T-cell (primary cell): ENCODE data around the gene UQCC3. TPM values are rescaled to one million over a fixed set of nuclear protein-coding genes. Genes with fewer than 3 reads are reported as not detected.

Experiments used
- ATAC-seq, 4 experiments: fragments of 200-7000 bp in 3 of 4; fragments of 150-1000 bp in 1 of 4; cut with Tn5 transposase; replicated peaks in 1 of 4; 1 replicate in 3 of 4; 2 replicates in 1 of 4; pipeline ENCODE4 v1.10.0; 2021; ENCODE audit warnings: moderate library complexity in 3 of 4, mild to moderate bottlenecking in 2 of 4, moderate number of reproducible peaks in 1 of 4
- CTCF ChIA-PET, 2 donors: fragments of 300-600 bp; sonication (Branson Sonifier 250); formaldehyde crosslinking; loops; one replicate each; lab custom pipeline; 2022; ENCODE audit warnings: antibody characterized with exemption in 2 of 2; lab: Charles Lee
- POLR2A ChIA-PET, 2 donors: fragments of 300-600 bp; sonication (Branson Sonifier 250); formaldehyde crosslinking; loops; one replicate each; lab custom pipeline; 2022; ENCODE audit warnings: antibody characterized with exemption in 2 of 2; lab: Charles Lee
- DNase-seq, 35 experiments: peaks; one replicate each; pipeline versions ENCODE4 v3.0.0 to v3.0.0-alpha.2; 2013 to 2023
- H3K27ac ChIP-seq: one replicate; pipeline ENCODE4 v1.5.1; 2013; ENCODE audit warnings: low read length
- H3K27me3 ChIP-seq, 2 experiments: replicated peaks in 1 of 2; 1 replicate in 1 of 2; 2 replicates in 1 of 2; pipeline versions ENCODE4 v1.6.1 to v1.7.0; 2013; ENCODE audit warnings: low read length in 1 of 2, mixed read lengths in 1 of 2; ENCODE audit not compliant: control insufficient read depth in 2 of 2, insufficient read depth in 2 of 2; ENCODE audit errors: extremely low read depth in 1 of 2
- H3K36me3 ChIP-seq, 2 donors: 1 replicate in 1 of 2; 2 replicates in 1 of 2; pipeline versions ENCODE4 v1.6.1 to v1.7.0; 2013; ENCODE audit warnings: low read length in 1 of 2; ENCODE audit not compliant: control insufficient read depth in 2 of 2, insufficient read depth in 1 of 2; ENCODE audit errors: extremely low read depth in 1 of 2
- H3K4me1 ChIP-seq, 2 experiments: 1 replicate in 1 of 2; 2 replicates in 1 of 2; pipeline versions ENCODE4 v1.6.1 to v1.7.0; 2013; ENCODE audit warnings: low read length in 2 of 2, mixed read lengths in 1 of 2; ENCODE audit not compliant: insufficient read depth in 2 of 2, control insufficient read depth in 1 of 2; ENCODE audit errors: extremely low read depth in 1 of 2
- H3K4me3 ChIP-seq, 2 donors: 1 replicate in 1 of 2; 2 replicates in 1 of 2; pipeline versions ENCODE4 v1.5.1 to v1.7.0; 2013; ENCODE audit warnings: mild to moderate bottlenecking in 2 of 2, low read length in 1 of 2, moderate library complexity in 1 of 2; ENCODE audit not compliant: control insufficient read depth in 1 of 2; ENCODE audit errors: extremely low read depth in 1 of 2
- H3K9me3 ChIP-seq: 2 replicates; pipeline ENCODE4 v1.7.0; 2013
- H3K27ac Mint-ChIP-seq, 2 donors: one replicate each; pipeline ENCODE4 v1.8.0; 2020 to 2021; ENCODE audit warnings: mild to moderate bottlenecking in 2 of 2, mixed read lengths in 2 of 2
- H3K27me3 Mint-ChIP-seq, 2 donors: one replicate each; pipeline ENCODE4 v1.8.0; 2021 to 2022; ENCODE audit warnings: mixed read lengths in 2 of 2
- H3K36me3 Mint-ChIP-seq: one replicate; pipeline ENCODE4 v1.8.0; 2021; ENCODE audit warnings: mixed read lengths
- H3K4me1 Mint-ChIP-seq, 3 donors: one replicate each; pipeline ENCODE4 v1.8.0; 2020 to 2022; ENCODE audit warnings: mixed read lengths in 3 of 3, mild to moderate bottlenecking in 1 of 3
- H3K4me3 Mint-ChIP-seq, 3 donors: one replicate each; pipeline ENCODE4 v1.8.0; 2020 to 2022; ENCODE audit warnings: mild to moderate bottlenecking in 3 of 3, mixed read lengths in 3 of 3, moderate library complexity in 3 of 3
- H3K9me3 Mint-ChIP-seq, 3 donors: one replicate each; pipeline ENCODE4 v1.8.0; 2020 to 2022; ENCODE audit warnings: mixed read lengths in 3 of 3
- WGBS: methylation state at CpG from one replicate; pipeline ENCODE4 v1.1.5; 2013; ENCODE audit warnings: missing lambda C conversion rate; ENCODE audit not compliant: insufficient coverage; 5-methylcytosine and 5-hydroxymethylcytosine counted together
- total RNA-seq, 35 experiments: library from RNA in 6 of 35; stranded (reverse) in 6 of 35; fragments of 120-200 nt in 1 of 35; gene quantifications; one replicate each; pipeline versions ENCODE4 v1.2.1 to v1.2.4 and lab custom pipeline; 2013 to 2026

UQCC3 gene
- total RNA-seq, 5 donors from 2014 or later (not counting 1 experiment from before 2014, with no cell fraction given) = 2.7 to 9.3 (median 8.1) TPM

- H3K4me1 ChIP-seq = peaks cover 19 to 50% of the 10 kb centered on the region in 2 experiments
- Mint-ChIP-seq H3K36me3 (peaks cover 23% of the 10 kb centered on the region), H3K27me3 (no peaks in the 10 kb centered on the region), H3K4me3 (peak overlapping the region; percentile 88 to 97 (median 90)), H3K27ac (peak overlapping the region; percentile 95 to 97), H3K4me1 (peaks cover 64 to 77% (median 70%) of the 10 kb centered on the region in 3 donors), H3K9me3 (no peaks in the 10 kb centered on the region)
- whole genome bisulfite sequencing = 65% methylated on average over 4 of the region's 7 CpGs
- H3K27me3 ChIP-seq = no peaks in the 10 kb centered on the region
- DNase-seq (peak in 3 of 35 experiments; percentile 2 to 16 (median 13)), ATAC-seq (no peak)
- H3K27ac ChIP-seq = peak overlapping the region; percentile 94
- ChIA-PET CTCF (interaction anchor here in 1 of 2 donors (1.2 kb wide), 1 partner anchor 17 kb away, joined by 5 read pairs; the partner anchor contains the start of gene HNRNPUL2), POLR2A (interaction anchor here (0.5 to 2.2 kb wide), 7 partner anchors 33 to 136 kb away, joined by 3 to 10 read pairs (median 6); partner anchors contain the start of genes C11orf98 (in 1 of the 2), CSKMT (in 1 of the 2), EEF1G (in 1 of the 2) and UQCC3 (in 1 of the 2))
- H3K4me3 ChIP-seq = peak overlapping the region; percentile 70 to 71
- H3K36me3 ChIP-seq = peaks cover 0 to 39% of the 10 kb centered on the region in 2 donors
- H3K9me3 ChIP-seq = no peaks in the 10 kb centered on the region
Observed at GRCh38 chr11:62710001-62710345, 38.5 kb downstream of the UQCC3 start.

GRCh38 chr11:62712276-62712812 is 40.9 kb downstream of the UQCC3 start:
- Histone ChIP-seq H3K27me3 (no peaks in the 10 kb centered on the region), H3K4me3 (no peak overlapping the region), H3K4me1 (peaks cover 11 to 29% of the 10 kb centered on the region in 2 experiments), H3K36me3 (peaks cover 8 to 63% of the 10 kb centered on the region in 2 donors), H3K9me3 (no peaks in the 10 kb centered on the region), H3K27ac (no peak overlapping the region)
- Mint-ChIP-seq H3K4me1 (peaks cover 54 to 72% (median 62%) of the 10 kb centered on the region in 3 donors), H3K9me3 (no peaks in the 10 kb centered on the region), H3K4me3 (peak overlapping the region in 1 of 3 donors; percentile 2), H3K36me3 (peaks cover 44% of the 10 kb centered on the region), H3K27me3 (no peaks in the 10 kb centered on the region), H3K27ac (peak overlapping the region; percentile 84 to 89)
- DNase-seq (no peak), ATAC-seq (no peak)
- CTCF ChIA-PET = interaction anchor here in 1 of 2 donors (1.0 kb wide), 1 partner anchor 12 kb away, joined by 4 read pairs; no protein-coding TSS in a partner anchor
- 100% methylated on average over 1 of the region's 6 CpGs for WGBS
- POLR2A ChIA-PET = interaction anchor here in 1 of 2 donors (0.9 kb wide), 1 partner anchor 15 kb away, joined by 4 read pairs; the partner anchor contains the start of gene HNRNPUL2

GRCh38 chr11:62712861-62713260 is 41.4 kb downstream of the UQCC3 start:
- Histone ChIP-seq H3K36me3 (peaks cover 12 to 68% of the 10 kb centered on the region in 2 donors), H3K9me3 (no peaks in the 10 kb centered on the region), H3K4me1 (peaks cover 11 to 24% of the 10 kb centered on the region in 2 experiments), H3K27me3 (no peaks in the 10 kb centered on the region), H3K27ac (peak overlapping the region; percentile 18), H3K4me3 (no peak overlapping the region)
- CTCF ChIA-PET = interaction anchor here in 1 of 2 donors (1.0 kb wide), 1 partner anchor 12 kb away, joined by 4 read pairs; no protein-coding TSS in a partner anchor
- H3K9me3 Mint-ChIP-seq = no peaks in the 10 kb centered on the region
- H3K36me3 Mint-ChIP-seq = peaks cover 45% of the 10 kb centered on the region
- DNase-seq (no peak), ATAC-seq (no peak)
- POLR2A ChIA-PET = no interaction called here
- peak overlapping the region; percentile 84 to 89 for H3K27ac Mint-ChIP-seq
- H3K4me1 Mint-ChIP-seq = peaks cover 58 to 69% (median 60%) of the 10 kb centered on the region in 3 donors
- peak overlapping the region in 1 of 3 donors; percentile 31 for H3K4me3 Mint-ChIP-seq
- 60% methylated on average over 1 of the region's 3 CpGs for WGBS
- no peaks in the 10 kb centered on the region for H3K27me3 Mint-ChIP-seq

- peaks cover 57 to 68% (median 58%) of the 10 kb centered on the region in 3 donors for H3K4me1 Mint-ChIP-seq
- peak overlapping the region; percentile 84 to 89 for H3K27ac Mint-ChIP-seq
Observed at GRCh38 chr11:62713343-62713742, 41.9 kb downstream of the UQCC3 start.

GRCh38 chr11:62715150-62716130 is 44.0 kb downstream of the UQCC3 start:
- Mint-ChIP-seq H3K36me3 (peaks cover 57% of the 10 kb centered on the region), H3K9me3 (no peaks in the 10 kb centered on the region), H3K27me3 (no peaks in the 10 kb centered on the region), H3K4me1 (peaks cover 37 to 57% (median 49%) of the 10 kb centered on the region in 3 donors), H3K27ac (peak overlapping the region; percentile 5 to 34), H3K4me3 (no peak overlapping the region)
- H3K36me3 ChIP-seq = peaks cover 12 to 92% of the 10 kb centered on the region in 2 donors
- peaks cover 0 to 3% of the 10 kb centered on the region in 2 experiments for H3K4me1 ChIP-seq
- ATAC-seq (no peak), DNase-seq (no peak)
- 97% methylated on average over 15 of the region's 24 CpGs for WGBS
- H3K4me3 ChIP-seq = no peak overlapping the region
- CTCF ChIA-PET = interaction anchor here (0.6 to 0.7 kb wide), 2 partner anchors 19 to 1590 kb away, joined by 4 read pairs; partner anchors contain the start of gene ESRRA (in 1 of the 2)
- POLR2A ChIA-PET = interaction anchor here (0.9 to 1.0 kb wide), 2 partner anchors 22 to 126 kb away, joined by 3 to 5 read pairs; no protein-coding TSS in a partner anchor
- no peak overlapping the region for H3K27ac ChIP-seq
- no peaks in the 10 kb centered on the region for H3K27me3 ChIP-seq
- H3K9me3 ChIP-seq = no peaks in the 10 kb centered on the region

More at GRCh38 chr11:62713343-62713742, 41.9 kb downstream of the UQCC3 start:
- Mint-ChIP-seq H3K36me3 (peaks cover 50% of the 10 kb centered on the region), H3K4me3 (no peak overlapping the region), H3K9me3 (no peaks in the 10 kb centered on the region), H3K27me3 (no peaks in the 10 kb centered on the region)
- ATAC-seq (no peak), DNase-seq (no peak)
- no peaks in the 10 kb centered on the region for H3K9me3 ChIP-seq
- ChIA-PET CTCF (interaction anchor here in 1 of 2 donors (0.6 kb wide), 2 partner anchors 105 to 113 kb away, joined by 3 to 4 read pairs; no protein-coding TSS in a partner anchor), POLR2A (interaction anchor here in 1 of 2 donors (0.6 kb wide), 1 partner anchor 160 kb away, joined by 10 read pairs; no protein-coding TSS in a partner anchor)
- no peak overlapping the region for H3K4me3 ChIP-seq
- H3K27me3 ChIP-seq = no peaks in the 10 kb centered on the region
- WGBS = no CpG with 5 or more reads among the region's 2 CpGs
- peaks cover 8 to 19% of the 10 kb centered on the region in 2 experiments for H3K4me1 ChIP-seq
- peak overlapping the region; percentile 18 for H3K27ac ChIP-seq
- H3K36me3 ChIP-seq = peaks cover 12 to 73% of the 10 kb centered on the region in 2 donors
